HCT116 (cell line): ENCODE results near the gene SEC22C. TPM values are rescaled to one million over a fixed set of nuclear protein-coding genes. Genes with fewer than 3 reads are reported as not detected.

ENCODE experiments used
- ATAC-seq: fragments of 200-7000 bp; cut with Tn5 transposase; 2 replicates; pipeline ENCODE4 v1.9.1; 2020; ENCODE audit warnings: mild to moderate bottlenecking, moderate library complexity
- BruUV-seq: library from RNA; stranded (reverse); fragments of 400-500 nt; replicated peaks from 2 replicates; lab custom pipeline; 2021; lab: Mats Ljungman, UMichigan
- CTCF ChIA-PET: fragments of 300-600 bp; sonication (Branson Sonifier 250); formaldehyde crosslinking; loops from one replicate; lab custom pipeline; 2021; ENCODE audit warnings: antibody characterized with exemption; lab: Charles Lee
- POLR2A ChIA-PET: fragments of 300-600, 350-600 bp; sonication (Branson Sonifier 250); formaldehyde crosslinking; loops from one replicate; lab custom pipeline; 2021; ENCODE audit warnings: antibody characterized with exemption; lab: Charles Lee
- RAD21 ChIA-PET, 2 experiments: fragments of 300-600 bp; sonication (Branson Sonifier 250); formaldehyde crosslinking; loops; one replicate each; lab custom pipeline; 2023; ENCODE audit warnings: low total read pairs in 2 of 2; ENCODE audit not compliant: uncharacterized antibody in 2 of 2, unreplicated experiment in 2 of 2, low non-redundant PET in 1 of 2; lab: Charles Lee
- DNase-seq: peaks from one replicate; pipeline ENCODE4 v3.0.0-alpha.2; 2010; ENCODE audit warnings: low read depth, low spot score
- H2AFZ ChIP-seq: fragments of 200-600 bp; shearing (Covaris generic), sonication (generic); 2 replicates; pipeline ENCODE4 v1.6.1; 2017; ENCODE audit warnings: low read depth, mixed run types, mixed read lengths, antibody characterized with exemption, low read length; ENCODE audit not compliant: poor library complexity, severe bottlenecking
- H3K27ac ChIP-seq: 2 replicates; pipeline ENCODE4 v1.5.1; 2012; ENCODE audit warnings: low read depth, low read length
- H3K27me3 ChIP-seq: fragments of 200-600 bp; sonication (generic); 2 replicates; pipeline ENCODE4 v1.6.1; 2016; ENCODE audit warnings: mixed run types, low read length, mixed read lengths; ENCODE audit not compliant: insufficient read depth
- H3K36me3 ChIP-seq, 2 experiments: fragments of 200-500 bp in 1 of 2; fragments of 200-600 bp in 1 of 2; sonication (Bioruptor generic) in 1 of 2; sonication (generic) in 1 of 2; 2 replicates each; pipeline versions ENCODE4 v1.5.1 to v1.6.1; 2014 to 2016; ENCODE audit warnings: low read length in 2 of 2, inconsistent platforms in 1 of 2, mixed read lengths in 1 of 2, mixed run types in 1 of 2; ENCODE audit not compliant: insufficient read depth in 2 of 2, control insufficient read depth in 1 of 2
- H3K4me1 ChIP-seq, 2 experiments: fragments of 200-600 bp in 1 of 2; sonication (generic) in 1 of 2; 2 replicates each; pipeline versions ENCODE4 v1.5.1 to v1.6.1; 2012 to 2017; ENCODE audit warnings: low read length in 2 of 2, inconsistent platforms in 1 of 2, mild to moderate bottlenecking in 1 of 2, mixed read lengths in 1 of 2, mixed run types in 1 of 2, moderate library complexity in 1 of 2; ENCODE audit not compliant: insufficient read depth in 2 of 2, control insufficient read depth in 1 of 2
- H3K4me2 ChIP-seq: fragments of 200-600 bp; sonication (generic); 2 replicates; pipeline ENCODE4 v1.6.1; 2017; ENCODE audit warnings: mixed run types, low read length, mixed read lengths
- H3K4me3 ChIP-seq, 2 experiments: fragments of 200-600 bp in 1 of 2; sonication (generic) in 1 of 2; replicated peaks in 1 of 2; 2 replicates each; pipeline ENCODE4 v1.5.1; 2011 to 2016; ENCODE audit warnings: low read length in 2 of 2, control low read depth in 1 of 2, low read depth in 1 of 2, mild to moderate bottlenecking in 1 of 2, mixed read lengths in 1 of 2, mixed run types in 1 of 2
- H3K79me2 ChIP-seq: fragments of 200-600 bp; sonication (generic); 2 replicates; pipeline ENCODE4 v1.6.1; 2017; ENCODE audit warnings: mild to moderate bottlenecking, mixed run types, low read length, moderate library complexity, mixed read lengths; ENCODE audit not compliant: insufficient read depth
- H3K9ac ChIP-seq: fragments of 200-600 bp; sonication (generic); 2 replicates; pipeline ENCODE4 v1.6.1; 2016; ENCODE audit warnings: low read length, mixed read lengths
- H3K9me2 ChIP-seq: fragments of 200-600 bp; sonication (generic), shearing (Covaris generic); 2 replicates; pipeline ENCODE4 v1.6.1; 2017; ENCODE audit warnings: mixed run types, mild to moderate bottlenecking, moderate library complexity; ENCODE audit not compliant: insufficient read depth
- H3K9me3 ChIP-seq, 2 experiments: fragments of 200-500 bp in 1 of 2; fragments of 200-600 bp in 1 of 2; sonication (Bioruptor generic) in 1 of 2; sonication (generic) in 1 of 2; 2 replicates each; pipeline ENCODE4 v1.6.1; 2014 to 2017; ENCODE audit warnings: low read length in 2 of 2, mixed read lengths in 2 of 2, inconsistent platforms in 1 of 2, low read depth in 1 of 2, mild to moderate bottlenecking in 1 of 2, mixed run types in 1 of 2, moderate library complexity in 1 of 2; ENCODE audit not compliant: control insufficient read depth in 1 of 2, insufficient read depth in 1 of 2
- H4K20me1 ChIP-seq: fragments of 200-600 bp; sonication (generic), shearing (Covaris generic); 2 replicates; pipeline ENCODE4 v1.6.1; 2017; ENCODE audit warnings: mixed run types, mild to moderate bottlenecking, moderate library complexity; ENCODE audit not compliant: insufficient read depth
- CEBPB ChIP-seq: IDR thresholded peaks from 2 replicates; pipeline ENCODE4 v1.6.1; 2012; ENCODE audit warnings: low read depth
- EZH2phosphoT487 ChIP-seq: fragments of 200-600 bp; IDR thresholded peaks from 2 replicates; pipeline ENCODE4 v1.6.1; 2018; ENCODE audit warnings: antibody characterized with exemption, borderline replicate concordance
- FOSL1 ChIP-seq: IDR thresholded peaks from 2 replicates; pipeline ENCODE4 v1.6.1; 2012; ENCODE audit warnings: low read depth
- JUND ChIP-seq: IDR thresholded peaks from 2 replicates; pipeline ENCODE4 v1.6.1; 2012
- RAD21 ChIP-seq: IDR thresholded peaks from 2 replicates; pipeline ENCODE4 v1.6.1; 2012; ENCODE audit warnings: low read depth, mild to moderate bottlenecking
- SP1 ChIP-seq: IDR thresholded peaks from 2 replicates; pipeline ENCODE4 v1.6.1; 2012; ENCODE audit warnings: low read depth
- SRF ChIP-seq: IDR thresholded peaks from 2 replicates; pipeline ENCODE4 v1.6.1; 2012; ENCODE audit warnings: low read depth
- TCF7L2 ChIP-seq: IDR thresholded peaks from 2 replicates; pipeline ENCODE4 v1.7.0; 2011; ENCODE audit warnings: borderline replicate concordance, inconsistent platforms; ENCODE audit not compliant: insufficient read depth, insufficient read length; ENCODE audit errors: extremely low read depth
- ZFX ChIP-seq: fragments of 450-650 bp; IDR thresholded peaks from 2 replicates; pipeline ENCODE4 v1.6.1; 2017
- ZNF274 ChIP-seq: fragments of 200-500 bp; sonication (Bioruptor generic); IDR thresholded peaks from 2 replicates; pipeline ENCODE4 v1.6.1; 2014; ENCODE audit warnings: mild to moderate bottlenecking, low read depth, low read length, inconsistent platforms
- intact Hi-C: fragments of 100-400 bp; cut with micrococcal nuclease; formaldehyde crosslinking; loops from 2 replicates; pipeline ENCODE4 v1.10.0; 2022
- total RNA-seq: library from RNA; stranded (reverse); gene quantifications from one replicate; pipeline ENCODE4 v1.2.1, GENCODE V29; 2021; ENCODE audit not compliant: unreplicated experiment

Gene SEC22C
- total RNA-seq, 1 experiment from 2014 or later, result 43.4 TPM

DNA sequence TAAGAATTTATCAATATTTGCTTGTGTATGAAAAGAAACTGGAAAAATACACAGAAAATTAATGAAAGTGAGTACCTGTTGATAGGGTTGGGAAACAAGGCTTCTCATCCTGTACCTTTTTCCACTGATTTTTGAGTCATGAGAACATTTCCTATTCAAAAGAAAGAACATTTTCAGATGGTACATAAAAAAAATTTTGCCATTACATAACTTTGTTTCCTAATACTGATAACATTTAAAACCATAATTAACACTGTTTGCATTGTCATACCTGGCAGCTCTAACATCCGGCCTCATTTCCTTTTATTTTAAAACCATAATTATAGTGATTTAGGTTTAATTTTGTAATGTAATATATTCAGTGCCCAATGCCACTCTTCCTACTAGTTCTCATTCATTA is 30.4 kb upstream of the SEC22C start:
- H3K4me3 ChIP-seq, result no peak overlapping the region
- H4K20me1 ChIP-seq, result no peaks in the 10 kb centered on the region; the same call in 1 of the 2 replicates
- ChIA-PET CTCF (interaction anchor here (0.9 to 2.1 kb wide), 5 partner anchors 11 to 144 kb away, joined by 3 to 14 read pairs (median 6); partner anchors contain the start of gene NKTR), RAD21 (no interaction called here), POLR2A (interaction anchor here (1.8 kb wide), 1 partner anchor 9 kb away, joined by 5 read pairs; no protein-coding TSS in a partner anchor)
- H3K36me3 ChIP-seq, result peaks cover 3% of the 10 kb centered on the region in 2 experiments; a peak in 1 of 4 replicates
- H3K9me3 ChIP-seq, result no peaks in the 10 kb centered on the region
- no peak overlapping the region for H3K4me2 ChIP-seq
- H3K9ac ChIP-seq, result no peak overlapping the region
- DNase-seq (no peak), ATAC-seq (no peak)
- TF ChIP-seq SP1 (no peak), SRF (no peak), RAD21 (no peak), ZFX (no peak), ZNF274 (no peak), EZH2phosphoT487 (no peak), TCF7L2 (no peak)
- peaks cover 100% of the 10 kb centered on the region for H3K79me2 ChIP-seq
- intact Hi-C loops, result no loop called here
- H2AFZ ChIP-seq, result no peak overlapping the region
- H3K4me1 ChIP-seq, result no peaks in the 10 kb centered on the region; a peak in 1 of 4 replicates
- H3K9me2 ChIP-seq, result no peaks in the 10 kb centered on the region
- H3K27ac ChIP-seq, result no peak overlapping the region
- H3K27me3 ChIP-seq, result no peaks in the 10 kb centered on the region
- no TSS peak for BruUV-seq

DNA sequence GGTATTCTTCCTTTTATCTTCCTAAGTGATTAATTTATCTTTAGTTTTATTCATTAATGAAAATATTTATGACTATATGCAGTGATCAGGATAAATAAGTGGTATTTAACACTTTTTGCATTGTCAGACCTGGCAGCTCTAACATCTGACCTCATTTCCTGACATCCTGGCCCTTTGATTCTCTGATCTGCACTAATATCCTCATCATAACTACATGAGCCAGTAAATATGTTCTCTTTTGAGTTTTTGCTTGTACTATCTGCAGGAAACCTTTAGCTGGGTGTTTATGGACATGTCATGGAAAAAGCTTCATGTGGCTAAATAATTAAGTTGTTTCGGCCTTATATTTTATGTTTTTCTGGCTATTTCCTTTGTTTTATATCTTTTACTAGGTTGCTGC is 29.2 kb upstream of the SEC22C start:
- no peak overlapping the region for H3K9ac ChIP-seq
- H3K4me1 ChIP-seq, result no peaks in the 10 kb centered on the region; a peak in 1 of 4 replicates
- H3K36me3 ChIP-seq, result peaks cover 3% of the 10 kb centered on the region in 2 experiments; a peak in 1 of 4 replicates
- H3K4me2 ChIP-seq, result no peak overlapping the region
- no peaks in the 10 kb centered on the region for H3K9me3 ChIP-seq
- no peak overlapping the region for H2AFZ ChIP-seq
- no peak overlapping the region for H3K4me3 ChIP-seq
- H3K79me2 ChIP-seq, result peaks cover 100% of the 10 kb centered on the region
- DNase-seq, result no peak
- ChIA-PET RAD21 (no interaction called here), CTCF (interaction anchor here (1.0 kb wide), 1 partner anchor 11 kb away, joined by 3 read pairs; the partner anchor contains the start of gene NKTR), POLR2A (interaction anchor here (1.1 kb wide), 1 partner anchor 10 kb away, joined by 3 read pairs; the partner anchor contains the start of gene NKTR)
- intact Hi-C loops, result no loop called here
- BruUV-seq, result no TSS peak
- H4K20me1 ChIP-seq, result no peaks in the 10 kb centered on the region; the same call in 1 of the 2 replicates
- no peaks in the 10 kb centered on the region for H3K9me2 ChIP-seq
- no peak for ATAC-seq
- no peak overlapping the region for H3K27ac ChIP-seq
- H3K27me3 ChIP-seq, result no peaks in the 10 kb centered on the region
- TF ChIP-seq JUND (no peak), FOSL1 (no peak), CEBPB (no peak), EZH2phosphoT487 (no peak), RAD21 (no peak)
